Activated B cell treated with CpG ODN at 0.5 μM for 24 hours (primary cell): ENCODE results near the gene HUS1B. TPM values are rescaled to one million over a fixed set of nuclear protein-coding genes. Genes with fewer than 3 reads are reported as not detected.
"Not testable (repeated sequence)": the region's sequence is repeated elsewhere in the genome, so short reads cannot be mapped to it uniquely, and the experiment has no call there.

ENCODE experiments used
- ATAC-seq: fragments of 200-7000 bp; cut with Tn5 transposase; one replicate; pipeline ENCODE4 v1.10.0; 2021; ENCODE audit warnings: low read depth, mild to moderate bottlenecking, moderate library complexity
- CTCF ChIA-PET: fragments of 350-600 bp; sonication (Branson Sonifier 250); formaldehyde crosslinking; loops from one replicate; lab custom pipeline; 2021; ENCODE audit warnings: antibody characterized with exemption; lab: Charles Lee
- POLR2A ChIA-PET: fragments of 350-600 bp; sonication (Branson Sonifier 250); formaldehyde crosslinking; loops from one replicate; lab custom pipeline; 2021; ENCODE audit warnings: antibody characterized with exemption; lab: Charles Lee
- DNase-seq: peaks from one replicate; pipeline ENCODE4 v3.0.0; 2022
- H3K27ac Mint-ChIP-seq: one replicate; pipeline ENCODE4 v1.8.0; 2020; ENCODE audit warnings: mixed read lengths
- H3K27me3 Mint-ChIP-seq: one replicate; pipeline ENCODE4 v1.8.0; 2021; ENCODE audit warnings: mixed read lengths
- H3K36me3 Mint-ChIP-seq: one replicate; pipeline ENCODE4 v1.8.0; 2021; ENCODE audit warnings: low read depth, mixed read lengths
- H3K4me1 Mint-ChIP-seq: one replicate; pipeline ENCODE4 v1.8.0; 2021; ENCODE audit warnings: mixed read lengths
- H3K4me3 Mint-ChIP-seq: one replicate; pipeline ENCODE4 v1.8.0; 2020; ENCODE audit warnings: mild to moderate bottlenecking, mixed read lengths
- H3K9me3 Mint-ChIP-seq: one replicate; pipeline ENCODE4 v1.8.0; 2020; ENCODE audit warnings: mixed read lengths
- intact Hi-C: fragments of 100-400 bp; cut with micrococcal nuclease; formaldehyde crosslinking; loops from one replicate; pipeline ENCODE4 v1.15.1; 2024
- total RNA-seq: library from RNA; stranded (reverse); gene quantifications from 2 replicates; pipeline ENCODE4 v1.2.3, GENCODE V29; 2022
- TF ChIP-seq, protein P1 (sequence below): fragments of 200-600 bp; IDR thresholded peaks from one replicate; pipeline ENCODE4 v1.8.0; 2022; ENCODE audit warnings: antibody characterized with exemption, mild to moderate bottlenecking

The HUS1B gene
- total RNA-seq, 1 donor from 2014 or later = 2.7 TPM

DNA sequence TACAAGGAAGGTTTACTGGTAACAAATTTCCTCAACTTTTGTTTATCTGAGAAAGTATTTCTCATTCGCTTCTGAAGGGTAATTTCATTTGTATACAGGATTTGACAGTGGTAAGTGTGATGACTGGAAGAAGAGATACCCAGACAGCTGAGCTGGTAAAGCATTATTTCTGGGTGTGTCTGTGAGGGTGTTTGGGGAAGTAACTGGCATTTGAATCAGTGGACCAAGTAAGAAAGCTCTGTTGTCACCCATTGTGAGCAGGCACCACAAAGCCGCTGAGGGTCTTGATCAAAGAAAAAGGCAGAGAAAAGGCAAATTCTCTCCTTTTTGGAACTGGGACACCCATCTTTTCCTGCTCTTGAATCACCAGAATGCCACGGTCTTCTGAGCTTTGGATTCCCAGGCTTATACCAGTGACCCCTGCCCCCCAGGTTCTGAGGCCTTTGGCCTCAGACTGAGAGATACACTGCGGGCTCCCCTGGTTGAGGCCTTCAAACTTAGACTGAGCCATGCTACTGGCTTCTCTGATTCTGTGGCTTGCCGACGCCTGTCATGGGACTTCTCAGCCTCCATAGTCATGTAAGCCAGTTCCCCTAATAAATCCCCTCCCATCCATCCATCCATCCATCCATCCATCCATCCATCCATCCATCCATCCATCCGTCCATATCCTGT, 10.5 kb upstream of the HUS1B start:
- ChIA-PET CTCF (no interaction called here), POLR2A (no interaction called here)
- H3K27me3 Mint-ChIP-seq = no peaks in the 10 kb centered on the region
- TF ChIP-seq, protein P1, sequence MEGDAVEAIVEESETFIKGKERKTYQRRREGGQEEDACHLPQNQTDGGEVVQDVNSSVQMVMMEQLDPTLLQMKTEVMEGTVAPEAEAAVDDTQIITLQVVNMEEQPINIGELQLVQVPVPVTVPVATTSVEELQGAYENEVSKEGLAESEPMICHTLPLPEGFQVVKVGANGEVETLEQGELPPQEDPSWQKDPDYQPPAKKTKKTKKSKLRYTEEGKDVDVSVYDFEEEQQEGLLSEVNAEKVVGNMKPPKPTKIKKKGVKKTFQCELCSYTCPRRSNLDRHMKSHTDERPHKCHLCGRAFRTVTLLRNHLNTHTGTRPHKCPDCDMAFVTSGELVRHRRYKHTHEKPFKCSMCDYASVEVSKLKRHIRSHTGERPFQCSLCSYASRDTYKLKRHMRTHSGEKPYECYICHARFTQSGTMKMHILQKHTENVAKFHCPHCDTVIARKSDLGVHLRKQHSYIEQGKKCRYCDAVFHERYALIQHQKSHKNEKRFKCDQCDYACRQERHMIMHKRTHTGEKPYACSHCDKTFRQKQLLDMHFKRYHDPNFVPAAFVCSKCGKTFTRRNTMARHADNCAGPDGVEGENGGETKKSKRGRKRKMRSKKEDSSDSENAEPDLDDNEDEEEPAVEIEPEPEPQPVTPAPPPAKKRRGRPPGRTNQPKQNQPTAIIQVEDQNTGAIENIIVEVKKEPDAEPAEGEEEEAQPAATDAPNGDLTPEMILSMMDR = no peak
- H3K4me1 Mint-ChIP-seq = peaks cover 60% of the 10 kb centered on the region
- DNase-seq (no peak), ATAC-seq (peak; percentile 83)
- intact Hi-C loops = loop anchor here (2.0 kb wide), 1 partner anchor 25 kb away; the partner anchor contains the start of gene EXOC2
- H3K4me3 Mint-ChIP-seq = no peak overlapping the region
- peaks cover 14% of the 10 kb centered on the region for H3K9me3 Mint-ChIP-seq
- H3K36me3 Mint-ChIP-seq = peaks cover 20% of the 10 kb centered on the region
- peak overlapping the region; percentile 75 for H3K27ac Mint-ChIP-seq

DNA sequence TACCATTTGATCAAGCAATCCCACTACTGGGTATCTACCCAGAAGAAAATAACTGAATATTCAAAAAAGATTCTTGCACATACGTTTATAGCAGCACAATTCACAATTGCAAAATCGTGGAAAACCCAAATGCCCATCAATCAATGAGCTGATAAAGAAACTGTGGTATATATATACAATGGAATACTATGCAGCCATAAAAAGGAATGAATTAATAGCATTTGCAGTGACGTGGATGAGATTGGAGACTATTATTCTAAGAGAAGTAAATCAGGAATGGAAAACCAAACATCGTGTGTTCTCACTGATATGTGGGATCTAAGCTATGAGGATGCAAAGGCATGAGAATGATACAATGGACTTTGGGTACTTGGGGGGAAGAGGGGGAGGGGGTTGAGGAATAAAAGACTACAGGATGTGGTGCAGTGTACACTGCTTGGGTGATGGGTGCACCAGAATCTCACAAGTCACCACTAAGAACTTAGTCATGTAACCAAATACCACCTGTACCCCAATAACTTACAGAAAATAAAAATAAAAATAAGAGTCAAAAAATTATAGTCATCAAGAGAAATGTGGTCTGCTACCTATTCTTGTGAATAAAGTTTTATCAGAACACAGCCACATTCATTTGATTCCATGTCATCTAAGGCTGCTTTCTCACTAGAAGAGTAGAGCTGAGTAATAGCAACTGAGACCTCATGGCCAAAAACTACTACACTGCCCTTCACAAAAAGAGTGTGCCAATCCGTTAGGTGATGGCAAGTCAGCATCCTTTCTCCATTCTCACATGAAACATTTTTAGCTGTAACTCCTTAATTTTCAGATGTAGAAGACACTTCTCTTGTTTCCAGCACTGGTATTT, 8.7 kb upstream of the HUS1B start:
- Mint-ChIP-seq H3K36me3 (peaks cover 14% of the 10 kb centered on the region), H3K27me3 (no peaks in the 10 kb centered on the region), H3K4me1 (peaks cover 75% of the 10 kb centered on the region), H3K4me3 (no peak overlapping the region), H3K27ac (no peak overlapping the region), H3K9me3 (peaks cover 8% of the 10 kb centered on the region)
- CTCF ChIA-PET = no interaction called here
- TF ChIP-seq, protein P1 = no peak
- no peak for ATAC-seq
- intact Hi-C loops = loop anchor here (2.0 kb wide), 1 partner anchor 27 kb away; the partner anchor contains the start of gene EXOC2
- POLR2A ChIA-PET = no interaction called here
- no peak for DNase-seq

DNA sequence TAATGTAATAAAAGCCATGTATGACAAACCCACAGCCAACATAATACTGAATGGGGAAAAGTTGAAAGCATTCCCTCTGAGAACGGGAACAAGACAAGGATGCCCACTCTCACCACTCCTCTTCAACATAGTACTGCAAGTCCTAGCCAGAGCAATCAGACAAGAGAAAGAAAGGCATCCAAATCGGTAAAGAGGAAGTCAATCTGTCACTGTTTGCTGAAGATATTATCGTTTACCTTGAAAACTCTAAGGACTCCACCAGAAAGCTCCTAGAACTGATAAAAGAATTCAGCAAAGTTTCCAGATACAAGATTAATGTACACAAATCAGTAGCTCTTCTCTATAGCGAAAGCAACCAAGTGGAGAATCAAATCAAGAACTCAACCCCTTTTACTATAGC, 6.9 kb upstream of the HUS1B start:
- Mint-ChIP-seq H3K4me3 (peak overlapping the region; percentile 20), H3K4me1 (peaks cover 83% of the 10 kb centered on the region), H3K36me3 (peaks cover 15% of the 10 kb centered on the region), H3K27ac (peak overlapping the region; percentile 36)
- POLR2A ChIA-PET, CTCF ChIA-PET, ATAC-seq, H3K9me3 Mint-ChIP-seq, H3K27me3 Mint-ChIP-seq, DNase-seq, intact Hi-C loops: not testable (repeated sequence)

DNA sequence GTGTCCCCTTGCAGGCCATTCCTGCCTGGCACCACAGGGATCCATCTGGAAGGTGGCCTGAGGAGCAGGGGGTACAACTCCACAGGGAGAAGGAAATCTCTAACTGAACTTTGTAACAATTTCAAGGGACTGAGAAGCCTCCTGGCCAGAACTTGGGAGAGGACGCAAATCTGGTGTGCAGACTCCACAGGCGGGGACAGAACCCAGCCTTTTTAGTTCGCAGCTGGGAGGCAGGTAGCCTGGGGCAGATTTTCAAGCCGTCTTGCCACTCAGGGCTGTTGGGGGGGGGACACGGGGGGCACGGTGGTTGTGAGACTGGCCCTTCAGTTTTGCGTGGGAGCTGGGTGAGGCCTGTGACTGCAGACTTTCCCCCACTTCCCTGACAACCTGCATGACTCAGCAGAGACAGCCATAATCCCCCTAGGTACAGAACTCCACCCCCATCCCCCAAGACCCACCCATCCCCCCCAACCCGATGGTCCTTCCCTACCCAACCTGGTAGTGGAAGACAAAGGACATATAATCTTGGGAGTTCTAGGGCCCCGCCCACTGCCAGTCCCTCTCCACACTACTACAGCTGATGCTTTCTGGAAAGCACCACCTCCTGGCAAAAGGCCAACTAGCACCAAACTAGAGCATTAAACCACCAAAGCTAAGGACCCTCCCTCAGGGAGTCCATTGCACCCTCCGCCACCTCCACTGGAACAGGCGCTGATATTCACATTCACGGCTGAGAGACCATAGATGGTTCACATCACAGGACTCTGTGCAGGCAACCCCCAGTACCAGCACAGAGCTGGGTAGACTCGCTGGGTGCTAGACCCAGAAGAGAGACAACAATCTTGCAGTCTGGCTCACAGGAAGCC, 3.0 kb upstream of the HUS1B start:
- intact Hi-C loops = no loop called here
- ChIA-PET CTCF (interaction anchor here (1.5 kb wide), 1 partner anchor 62 kb away, joined by 4 read pairs; no protein-coding TSS in a partner anchor), POLR2A (interaction anchor here (1.0 kb wide), 1 partner anchor 30 kb away, joined by 3 read pairs; no protein-coding TSS in a partner anchor)
- H3K4me1 Mint-ChIP-seq = peaks cover 63% of the 10 kb centered on the region
- peaks cover 26% of the 10 kb centered on the region for H3K36me3 Mint-ChIP-seq
- DNase-seq (no peak), ATAC-seq (no peak)
- TF ChIP-seq, protein P1 = no peak
- H3K27me3 Mint-ChIP-seq = no peaks in the 10 kb centered on the region
- no peak overlapping the region for H3K4me3 Mint-ChIP-seq
- peaks cover 4% of the 10 kb centered on the region for H3K9me3 Mint-ChIP-seq
- no peak overlapping the region for H3K27ac Mint-ChIP-seq

DNA sequence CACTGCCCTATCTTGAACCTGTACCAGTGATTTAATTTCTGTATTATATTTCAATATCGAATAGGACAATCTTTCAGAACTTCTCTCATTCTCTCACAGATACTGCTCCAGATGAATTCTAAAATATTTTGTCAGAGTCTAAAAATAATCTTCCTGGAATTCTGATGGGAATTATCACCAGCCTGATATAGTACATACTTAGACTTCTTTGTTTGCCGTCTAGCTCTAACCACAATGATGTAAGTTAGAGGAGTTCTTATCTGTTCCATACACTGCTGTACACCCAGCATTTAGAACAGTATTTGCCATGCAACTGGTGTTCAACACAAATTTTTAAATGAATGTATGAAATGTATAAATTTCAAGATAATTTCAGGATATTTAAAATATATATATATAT, 1.3 kb upstream of the HUS1B start:
- intact Hi-C loops = no loop called here

More for the DNA sequence above, 1.3 kb upstream of the HUS1B start:
- no peak overlapping the region for H3K4me3 Mint-ChIP-seq
- H3K4me1 Mint-ChIP-seq = peaks cover 48% of the 10 kb centered on the region
- peaks cover 31% of the 10 kb centered on the region for H3K36me3 Mint-ChIP-seq
- no peaks in the 10 kb centered on the region for H3K27me3 Mint-ChIP-seq
- peaks cover 2% of the 10 kb centered on the region for H3K9me3 Mint-ChIP-seq
- CTCF ChIA-PET = interaction anchor here (1.5 kb wide), 1 partner anchor 64 kb away, joined by 4 read pairs; no protein-coding TSS in a partner anchor
- TF ChIP-seq, protein P1 = no peak
- DNase-seq (no peak), ATAC-seq (no peak)
- H3K27ac Mint-ChIP-seq = no peak overlapping the region
- POLR2A ChIA-PET = no interaction called here
